ENCODE results near the gene ITGB1BP1.

The ITGB1BP1 gene

DNA sequence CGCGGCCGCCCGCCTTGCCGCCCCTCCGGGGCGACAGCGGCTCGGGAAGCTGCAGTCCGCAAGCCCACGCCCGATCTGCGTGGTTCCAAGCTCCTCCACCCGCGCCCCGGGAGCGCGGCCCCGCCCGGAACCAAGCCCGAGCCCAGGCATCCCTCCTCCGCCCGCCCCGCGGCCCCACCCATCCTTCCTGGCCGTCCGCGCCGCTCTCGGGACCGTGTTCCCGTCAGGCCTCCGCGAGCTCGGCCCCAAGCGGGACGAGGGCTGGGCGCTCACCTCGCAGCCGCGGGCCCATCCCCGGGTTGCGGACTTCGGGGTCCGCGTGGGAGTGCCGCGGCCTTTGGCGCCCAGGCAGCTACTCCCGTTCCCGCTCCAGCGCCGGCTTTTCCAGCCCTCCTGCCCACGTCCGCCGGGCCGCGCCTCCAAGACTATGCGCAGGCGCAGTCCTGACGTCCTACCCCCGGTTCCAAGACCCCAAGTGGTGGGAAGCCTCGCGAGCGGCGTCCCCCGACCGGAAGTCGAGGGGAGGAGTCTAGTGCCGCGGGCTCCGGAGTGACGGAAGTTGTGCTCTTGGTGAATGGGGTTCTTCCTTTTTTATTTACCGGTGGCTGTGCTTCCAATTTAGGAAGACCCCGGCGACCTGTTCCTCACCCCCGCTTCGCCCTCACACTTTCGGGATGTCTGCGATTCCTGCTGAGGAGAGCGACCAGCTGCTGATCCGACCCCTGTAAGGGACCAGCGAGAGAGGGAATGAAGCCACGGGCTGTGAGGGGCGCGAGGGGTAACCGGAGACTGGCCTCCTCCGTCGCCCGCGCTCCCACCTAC lies at the start of gene ITGB1BP1, which contains the start of gene CPSF3:
ITGB1BP1 (minus strand) TSS at position 429 of the 822 bp plus-strand sequence. CDS start 4,831 bp downstream, outside the sequence.
CPSF3 (plus strand) TSS at position 555 of the 822 bp plus-strand sequence; CDS start at position 675, 120 bp downstream.
- DNase-seq, result peak; percentile 93

DNA sequence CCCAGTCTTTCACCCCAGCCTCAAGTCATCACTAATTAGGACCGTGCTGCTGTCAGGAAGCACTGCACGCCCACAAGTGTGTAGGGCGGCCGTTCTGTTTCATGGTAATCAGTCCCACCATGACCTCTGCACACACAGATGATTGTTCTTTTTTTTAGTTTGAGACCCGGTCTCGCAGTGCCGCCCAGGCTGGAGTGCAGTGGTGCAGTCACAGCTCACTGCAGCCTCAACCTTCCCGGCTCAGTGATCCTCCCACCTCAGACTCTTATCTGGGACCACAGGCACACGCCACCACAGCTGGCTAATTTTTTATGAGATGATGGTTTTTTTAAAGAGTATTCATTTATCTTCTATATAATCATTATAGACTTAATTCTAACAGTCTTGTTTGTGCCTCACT lies 49.2 kb upstream of the ITGB1BP1 start:
- DNase-seq, result no peak

GRCh38 chr2:9471206-9471605 lies 47.9 kb upstream of the ITGB1BP1 start:
- no peak for DNase-seq

- no peak for DNase-seq
Measured at GRCh38 chr2:9467687-9468086, 44.4 kb upstream of the ITGB1BP1 start.

DNA sequence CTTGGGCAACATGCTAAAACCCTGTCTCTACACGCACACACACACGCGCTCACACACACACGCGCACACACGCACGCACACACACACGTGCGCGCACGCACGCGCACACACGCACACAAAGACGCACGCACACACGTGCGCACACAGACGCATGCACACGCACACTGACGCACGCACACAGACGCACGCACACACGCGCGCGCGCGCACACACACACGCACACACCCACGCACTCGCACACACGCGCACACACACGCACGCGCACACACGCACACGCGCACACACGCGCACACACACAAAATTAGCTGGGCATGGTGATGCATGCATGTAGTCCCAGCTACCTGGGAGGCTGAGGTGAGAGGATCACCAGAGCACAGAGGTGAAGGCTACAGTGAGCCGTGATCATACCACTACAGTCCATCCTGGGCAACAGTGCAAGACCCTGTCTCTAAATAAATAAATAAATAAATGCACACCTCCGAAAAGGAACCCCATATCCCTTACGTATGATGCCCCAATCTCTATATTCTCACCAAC lies 42.9 kb upstream of the ITGB1BP1 start:
- no peak for DNase-seq

DNA sequence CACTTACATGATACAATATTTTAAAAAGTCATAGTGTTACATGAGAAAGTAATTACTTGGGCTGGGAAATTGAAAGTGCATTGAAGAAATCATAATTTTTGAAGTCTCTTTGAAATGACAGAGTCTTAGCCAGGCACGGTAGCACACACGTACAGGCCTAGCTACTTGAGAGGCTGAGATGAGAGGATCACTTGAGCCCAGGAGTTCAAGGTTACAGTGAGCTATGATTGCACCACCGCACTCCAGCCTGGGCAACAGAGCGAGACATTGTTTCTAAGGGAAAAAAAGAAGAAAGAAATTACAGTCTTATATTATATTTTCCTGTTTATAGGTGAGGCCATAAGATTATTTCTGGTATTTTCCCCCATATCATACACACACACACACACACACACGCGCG lies 41.8 kb upstream of the ITGB1BP1 start:
- DNase-seq, result no peak

DNA sequence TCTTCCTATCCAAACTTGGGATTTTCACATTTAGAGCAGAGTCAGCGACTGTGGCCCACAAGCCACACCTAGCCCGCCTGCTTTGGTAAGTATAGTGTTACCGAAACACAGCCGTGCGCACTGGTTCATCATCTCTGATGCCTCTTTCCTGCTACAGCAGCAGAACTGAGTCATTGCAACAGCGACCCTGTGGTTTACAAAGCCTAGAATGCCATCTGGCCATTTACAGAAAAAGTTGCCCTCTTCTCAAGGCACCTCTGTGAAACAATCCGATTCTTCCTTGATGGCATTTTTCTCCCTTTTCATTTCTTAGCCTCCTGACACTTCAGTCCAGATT lies 40.3 kb upstream of the ITGB1BP1 start:
- DNase-seq, result no peak

- no peak for DNase-seq
Measured at GRCh38 chr2:9462886-9463697, 39.8 kb upstream of the ITGB1BP1 start.

- DNase-seq, result no peak
Measured at GRCh38 chr2:9462313-9462712, 39.0 kb upstream of the ITGB1BP1 start.

GRCh38 chr2:9461079-9461478 lies 37.8 kb upstream of the ITGB1BP1 start:
- no peak for DNase-seq

DNA sequence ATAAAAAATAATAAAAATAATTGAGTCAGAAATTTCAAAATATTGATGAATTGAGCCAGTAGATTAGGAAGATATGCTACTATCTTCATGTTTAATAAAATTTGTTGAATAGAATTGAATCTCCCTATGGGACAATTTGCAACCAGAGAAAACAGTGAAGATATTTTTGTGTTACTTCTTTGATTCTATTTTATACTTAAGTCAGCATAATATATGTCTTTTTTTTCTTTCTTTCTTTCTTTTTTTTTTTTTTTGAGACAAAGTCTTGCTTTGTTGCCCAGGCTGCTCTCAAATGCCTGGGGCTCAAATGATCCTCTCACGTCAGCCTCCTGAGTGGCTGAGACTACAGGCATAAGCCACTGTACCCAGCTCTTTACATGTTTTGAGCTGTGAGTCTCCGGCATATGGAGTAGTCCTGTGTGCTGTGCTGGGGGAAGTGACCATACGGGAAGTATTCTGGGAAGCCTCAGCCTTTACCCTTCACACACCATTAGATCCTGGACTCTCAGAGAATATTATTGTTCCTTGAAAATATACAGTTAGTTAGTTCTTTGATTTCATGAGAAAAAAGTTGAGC lies 37.2 kb upstream of the ITGB1BP1 start:
- no peak for DNase-seq

- no peak for DNase-seq
Measured at GRCh38 chr2:9451231-9451630, 27.9 kb upstream of the ITGB1BP1 start.

- no peak for DNase-seq
Measured at GRCh38 chr2:9445089-9445488, 21.8 kb upstream of the ITGB1BP1 start.

- DNase-seq, result no peak
Measured at GRCh38 chr2:9443526-9443925, 20.2 kb upstream of the ITGB1BP1 start.

DNA sequence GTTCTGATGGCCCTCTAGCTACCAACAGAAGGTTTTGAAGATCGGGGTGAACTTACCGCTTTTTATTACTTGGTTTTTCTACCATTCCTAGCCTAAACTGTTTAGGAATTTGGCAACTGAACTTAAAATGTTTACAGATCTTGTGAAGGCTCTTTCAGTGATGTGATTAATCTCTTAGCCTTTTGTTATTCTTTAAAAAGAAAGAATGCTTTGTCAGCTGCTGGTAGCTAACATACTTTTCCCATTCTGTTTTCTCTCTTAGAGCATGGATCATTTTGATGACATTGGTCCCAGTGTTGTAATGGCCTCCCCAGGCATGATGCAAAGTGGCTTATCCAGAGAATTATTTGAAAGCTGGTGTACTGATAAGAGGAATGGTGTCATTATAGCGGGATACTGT lies 18.2 kb upstream of the ITGB1BP1 start:
- no peak for DNase-seq

GRCh38 chr2:9440058-9440727 lies 16.9 kb upstream of the ITGB1BP1 start:
- no peak for DNase-seq

DNA sequence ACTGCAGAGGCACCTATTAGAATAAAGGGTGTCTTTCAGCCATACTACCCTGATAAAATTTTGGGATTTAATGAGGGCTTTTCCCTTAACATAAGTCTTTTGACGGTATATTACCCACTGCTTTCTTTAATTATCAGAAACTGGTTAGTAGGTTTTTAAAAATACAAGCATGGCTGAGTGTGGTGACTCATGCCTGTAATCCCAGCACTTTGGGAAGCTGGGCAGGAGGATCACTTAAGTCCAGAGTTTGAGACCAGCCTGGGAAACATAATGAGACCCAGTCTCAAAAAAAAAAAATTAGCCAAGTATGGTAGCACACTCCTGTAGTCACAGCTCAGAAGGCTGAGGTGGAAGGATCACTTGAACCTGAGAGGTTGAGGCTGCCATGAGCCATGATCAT lies 16.2 kb upstream of the ITGB1BP1 start:
- no peak for DNase-seq

DNA sequence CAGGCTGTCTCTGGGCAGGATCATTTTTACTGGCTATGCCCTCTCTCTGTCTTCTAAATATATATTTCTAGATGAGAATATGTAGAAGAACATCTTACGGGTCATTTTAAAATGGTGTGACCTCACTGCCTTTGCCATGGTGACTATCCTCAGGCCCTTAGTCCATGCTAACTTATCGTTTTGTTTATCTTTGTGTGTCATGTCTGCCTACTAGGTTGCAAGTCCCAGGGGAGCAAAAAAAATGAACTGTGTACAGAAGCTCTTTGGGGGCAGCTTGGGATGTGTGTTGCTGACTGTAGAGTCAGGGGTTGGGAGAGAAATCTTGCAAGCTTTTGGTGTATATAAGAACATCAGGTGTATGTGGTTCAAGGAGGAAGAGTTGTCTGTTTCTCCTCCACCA lies 11.2 kb upstream of the ITGB1BP1 start:
- no peak for DNase-seq

GRCh38 chr2:9430316-9431293 lies 7.3 kb upstream of the ITGB1BP1 start:
- no peak for DNase-seq

GRCh38 chr2:9428965-9429577 lies 5.7 kb upstream of the ITGB1BP1 start:
- no peak for DNase-seq
